Activated T-cell treated with anti-CD3 and anti-CD28 coated beads, Interleukin-2, amount 50 U/mL, for 72 hours (primary cell): Measurements from ENCODE around the gene RAB7A. TPM values are rescaled to one million over a fixed set of nuclear protein-coding genes. Genes with fewer than 3 reads are reported as not detected.

ENCODE experiments used
- ATAC-seq, 2 donors: fragments of 150-1000 bp; cut with Tn5 transposase; replicated peaks in 1 of 2; 2 replicates each; pipeline ENCODE4 v1.10.0; 2021; ENCODE audit warnings: moderate library complexity in 2 of 2, mild to moderate bottlenecking in 1 of 2
- DNase-seq, 2 donors: peaks; one replicate each; pipeline ENCODE4 v3.0.0; 2021 to 2022; ENCODE audit warnings: mixed read lengths in 1 of 2
- H3K27ac Mint-ChIP-seq: one replicate; pipeline ENCODE4 v1.8.0; 2022; ENCODE audit warnings: mild to moderate bottlenecking, moderate library complexity, mixed read lengths
- H3K27me3 Mint-ChIP-seq: one replicate; pipeline ENCODE4 v1.8.0; 2022; ENCODE audit warnings: low read depth, mixed read lengths
- H3K36me3 Mint-ChIP-seq, 2 donors: one replicate each; pipeline ENCODE4 v1.8.0; 2022; ENCODE audit warnings: mixed read lengths in 2 of 2, mild to moderate bottlenecking in 1 of 2; ENCODE audit not compliant: insufficient read depth in 2 of 2
- H3K4me1 Mint-ChIP-seq: one replicate; pipeline ENCODE4 v1.8.0; 2022; ENCODE audit warnings: low read depth, mixed read lengths
- H3K4me3 Mint-ChIP-seq, 2 donors: one replicate each; pipeline ENCODE4 v1.8.0; 2022; ENCODE audit warnings: mild to moderate bottlenecking in 2 of 2, mixed read lengths in 2 of 2, moderate library complexity in 2 of 2
- H3K9me3 Mint-ChIP-seq, 2 donors: one replicate each; pipeline ENCODE4 v1.8.0; 2022; ENCODE audit warnings: mixed read lengths in 2 of 2
- total RNA-seq, 2 donors: library from RNA; stranded (reverse); gene quantifications; one replicate each; pipeline ENCODE4 v1.2.3, GENCODE V29; 2022

The RAB7A gene
- total RNA-seq, 2 donors from 2014 or later, result 204 to 206 TPM

DNA sequence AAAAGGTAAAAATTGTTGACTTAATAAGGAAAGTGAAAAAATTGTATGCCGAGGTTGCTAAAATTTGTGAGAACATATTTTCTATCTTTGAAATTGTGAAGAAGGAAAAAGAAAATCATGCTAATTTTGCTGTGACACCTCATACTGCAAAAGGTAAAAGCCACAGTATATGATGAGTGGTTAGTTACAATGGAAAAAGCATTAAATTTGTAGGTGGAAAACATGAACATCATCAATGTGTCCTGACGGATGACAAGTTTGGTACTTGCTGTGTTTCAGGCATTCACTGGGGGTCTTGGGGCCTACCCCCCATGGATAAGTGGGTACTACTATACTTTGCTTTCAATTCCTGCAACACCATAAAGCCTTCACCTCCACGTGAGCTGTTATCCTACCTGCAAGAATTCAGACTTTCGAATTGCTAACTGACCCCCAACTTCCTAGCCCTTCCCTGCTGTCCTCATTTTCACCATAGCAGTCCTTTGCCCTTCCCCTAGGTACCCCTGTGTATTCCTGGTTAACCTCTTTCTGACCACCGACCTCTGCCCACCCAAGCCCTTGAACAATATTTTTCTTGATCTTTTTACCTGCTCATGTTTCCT is 62.4 kb downstream of the RAB7A start:
- Mint-ChIP-seq H3K27ac (peak overlapping the region; percentile 97), H3K4me1 (peaks cover 100% of the 10 kb centered on the region), H3K9me3 (no peaks in the 10 kb centered on the region), H3K27me3 (no peaks in the 10 kb centered on the region), H3K36me3 (peaks cover 0 to 5% of the 10 kb centered on the region in 2 donors), H3K4me3 (peak overlapping the region; percentile 87 to 88)
- DNase-seq (no peak), ATAC-seq (peak; percentile 71 to 75)

DNA sequence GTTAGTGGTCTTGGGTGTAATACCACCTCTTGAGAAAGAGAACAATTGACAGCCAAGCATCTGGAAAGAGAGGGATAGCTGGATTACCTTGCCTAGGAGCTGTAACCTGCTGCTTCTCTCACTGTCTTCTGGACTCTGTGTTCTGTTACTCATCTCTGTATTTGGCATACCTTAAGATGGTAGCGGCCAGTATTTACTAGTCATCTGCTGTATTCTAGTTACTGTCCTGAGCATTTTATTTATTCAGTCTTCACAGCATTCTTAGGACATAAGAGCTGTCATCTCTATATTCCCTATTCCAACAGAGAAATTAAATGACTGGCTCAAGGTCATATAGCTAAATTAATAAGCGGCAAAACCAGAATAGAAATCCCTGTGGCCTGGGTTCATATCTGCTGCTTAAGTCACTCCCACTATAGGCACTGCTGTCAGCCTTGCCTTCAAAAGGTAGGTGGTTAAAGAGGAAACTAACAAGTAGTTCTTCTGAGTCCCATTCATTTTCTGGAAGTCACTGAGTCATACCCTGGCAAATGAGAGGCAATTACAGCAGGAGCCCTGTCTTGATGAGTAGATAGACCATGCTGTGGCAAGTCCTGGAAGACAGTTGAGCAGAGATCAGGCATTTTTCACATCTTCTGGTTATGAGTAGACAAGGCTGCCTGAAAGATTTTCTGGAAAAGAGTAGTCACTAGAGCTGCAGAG is 68.2 kb downstream of the RAB7A start:
- Mint-ChIP-seq H3K4me1 (peaks cover 97% of the 10 kb centered on the region), H3K27me3 (no peaks in the 10 kb centered on the region), H3K36me3 (peaks cover 5 to 20% of the 10 kb centered on the region in 2 donors), H3K9me3 (no peaks in the 10 kb centered on the region), H3K27ac (peak overlapping the region; percentile 99), H3K4me3 (peak overlapping the region; percentile 60 to 83)
- peak; percentile 86 for ATAC-seq
- DNase-seq, result peak; percentile 52 to 68

DNA sequence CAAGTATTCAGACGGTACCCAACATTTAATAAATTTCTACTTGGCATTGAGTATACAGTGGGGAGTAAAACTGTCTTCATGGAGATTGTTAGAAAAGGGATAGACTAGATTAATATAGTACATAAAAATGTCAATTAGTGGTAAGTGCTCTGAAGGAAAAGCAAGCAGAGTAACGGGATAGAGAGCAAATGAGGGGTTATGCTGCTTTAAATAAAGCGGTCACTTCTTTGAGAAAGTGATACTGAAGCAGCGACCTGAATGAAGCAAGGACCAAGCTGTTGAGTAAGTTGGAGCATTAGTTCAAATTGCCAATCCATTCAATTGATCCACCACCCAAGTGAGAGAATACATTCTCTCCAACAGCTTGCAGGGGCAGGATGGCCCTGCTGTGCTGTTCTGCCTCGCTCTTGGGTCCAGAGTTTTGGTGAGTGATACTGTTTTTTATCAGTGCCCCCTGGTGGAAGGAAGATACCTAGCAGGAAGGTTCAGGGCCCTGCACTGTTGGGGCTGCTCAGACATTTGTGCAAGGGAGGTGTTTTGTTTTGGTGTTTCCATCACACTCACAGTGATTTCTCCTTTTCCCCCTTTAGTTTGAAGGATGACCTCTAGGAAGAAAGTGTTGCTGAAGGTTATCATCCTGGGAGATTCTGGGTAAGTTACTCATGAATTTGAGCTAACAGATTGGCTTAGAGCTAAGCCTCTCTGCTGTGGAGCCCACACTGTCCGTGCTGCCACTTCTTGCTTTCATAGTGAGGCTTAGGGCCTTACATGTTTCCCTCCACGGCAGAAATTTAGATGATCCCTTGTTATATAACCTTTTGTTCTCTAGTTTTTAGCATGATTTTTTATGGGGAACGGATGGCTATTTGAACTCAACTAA is 69.0 kb downstream of the RAB7A start:
- Mint-ChIP-seq H3K4me3 (peak overlapping the region; percentile 60 to 83), H3K36me3 (peaks cover 10 to 27% of the 10 kb centered on the region in 2 donors), H3K27me3 (no peaks in the 10 kb centered on the region), H3K27ac (peak overlapping the region; percentile 99), H3K9me3 (no peaks in the 10 kb centered on the region), H3K4me1 (peaks cover 97% of the 10 kb centered on the region)
- ATAC-seq (peak; percentile 66 to 70), DNase-seq (peak; percentile 66 to 73)

DNA sequence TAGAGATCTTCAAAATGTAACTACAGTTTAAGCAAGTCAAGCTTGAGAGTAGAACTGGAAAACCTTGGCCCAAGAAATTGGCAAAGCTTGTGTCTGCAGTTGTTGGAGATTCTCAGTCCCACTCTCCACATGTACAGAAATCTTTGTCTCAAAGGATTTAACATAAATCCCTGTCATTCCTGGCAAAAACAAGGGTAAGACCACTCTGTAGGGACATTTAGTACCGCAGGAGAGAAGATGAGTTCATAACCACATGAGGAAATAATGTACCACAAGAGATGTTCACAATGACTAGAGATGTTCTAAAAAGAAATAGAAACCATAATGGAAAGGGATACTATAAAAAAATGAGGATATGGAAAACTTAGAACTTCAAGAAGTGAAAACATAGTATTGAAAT is 73.7 kb downstream of the RAB7A start:
- Mint-ChIP-seq H3K27me3 (no peaks in the 10 kb centered on the region), H3K27ac (peak overlapping the region; percentile 99), H3K4me3 (peak overlapping the region; percentile 78 to 82), H3K4me1 (peaks cover 94% of the 10 kb centered on the region), H3K9me3 (no peaks in the 10 kb centered on the region), H3K36me3 (peaks cover 14 to 34% of the 10 kb centered on the region in 2 donors)
- peak; percentile 19 to 31 for ATAC-seq
- DNase-seq, result no peak

DNA sequence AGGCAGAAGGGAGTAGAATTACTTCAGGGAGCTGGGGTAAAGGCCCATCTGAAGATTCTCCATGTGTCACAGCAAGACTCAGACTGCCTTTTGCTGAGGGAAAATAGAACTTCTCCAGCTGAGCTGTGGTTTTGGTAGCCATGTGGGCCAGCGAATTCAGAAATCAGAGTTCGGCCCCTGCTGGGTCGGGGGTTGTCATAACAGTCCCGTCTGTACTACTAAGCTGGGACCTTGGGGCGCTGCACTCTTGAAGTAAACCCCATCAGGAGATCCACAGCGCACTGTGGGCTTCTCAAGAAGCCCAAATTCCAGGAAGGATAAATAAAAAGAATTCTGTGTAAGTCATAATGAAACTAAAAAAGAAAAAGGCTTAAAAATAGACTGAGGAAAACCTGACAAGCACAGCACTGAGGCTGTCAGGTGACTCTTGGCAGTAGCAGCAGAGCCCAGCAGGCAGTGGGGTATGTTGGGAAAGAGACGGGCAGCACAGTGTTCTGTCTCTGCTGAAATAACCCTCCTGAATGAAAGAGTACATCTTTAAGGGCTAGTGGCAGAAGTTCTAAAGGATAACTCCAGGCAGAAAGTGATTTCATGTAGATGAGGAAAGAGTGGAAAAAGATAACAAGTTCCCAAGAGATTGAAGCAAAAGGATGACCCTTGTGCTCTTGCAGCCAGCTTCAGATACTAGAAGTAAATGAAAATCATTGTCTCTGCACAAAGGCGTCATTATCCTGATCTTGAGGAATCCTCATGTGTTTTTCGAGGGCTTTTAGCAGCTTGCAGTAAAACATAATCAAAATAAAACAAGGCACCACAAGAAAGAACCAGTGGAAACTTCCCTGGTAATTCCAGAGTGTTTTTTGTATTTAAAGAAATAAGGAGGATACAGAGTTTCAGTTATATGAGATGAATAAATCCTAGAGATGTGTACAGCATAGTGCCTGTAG is 74.5 kb downstream of the RAB7A start:
- Mint-ChIP-seq H3K27ac (peak overlapping the region; percentile 99), H3K27me3 (no peaks in the 10 kb centered on the region), H3K4me3 (peak overlapping the region; percentile 78 to 82), H3K4me1 (peaks cover 95% of the 10 kb centered on the region), H3K9me3 (no peaks in the 10 kb centered on the region), H3K36me3 (peaks cover 14 to 34% of the 10 kb centered on the region in 2 donors)
- ATAC-seq (peak; percentile 45 to 53), DNase-seq (peak; percentile 62 to 66)

- no peaks in the 10 kb centered on the region for H3K27me3 Mint-ChIP-seq
- peaks cover 97% of the 10 kb centered on the region for H3K4me1 Mint-ChIP-seq
- H3K4me3 Mint-ChIP-seq, result peak overlapping the region; percentile 78 to 82
Measured at GRCh38 chr3:128801779-128802380, 75.9 kb downstream of the RAB7A start.

GRCh38 chr3:128803307-128803706 is 77.3 kb downstream of the RAB7A start:
- H3K36me3 Mint-ChIP-seq, result peaks cover 19 to 33% of the 10 kb centered on the region in 2 donors
- H3K4me3 Mint-ChIP-seq, result peak overlapping the region; percentile 36 to 80
- ATAC-seq (peak; percentile 36 to 37), DNase-seq (peak; percentile 20 to 25)
- H3K27ac Mint-ChIP-seq, result peak overlapping the region; percentile 94
- no peaks in the 10 kb centered on the region for H3K27me3 Mint-ChIP-seq
- H3K9me3 Mint-ChIP-seq, result no peaks in the 10 kb centered on the region
- H3K4me1 Mint-ChIP-seq, result peaks cover 94% of the 10 kb centered on the region

More at GRCh38 chr3:128801779-128802380, 75.9 kb downstream of the RAB7A start:
- Mint-ChIP-seq H3K27ac (peak overlapping the region; percentile 99), H3K9me3 (no peaks in the 10 kb centered on the region), H3K36me3 (peaks cover 20 to 34% of the 10 kb centered on the region in 2 donors)
- ATAC-seq (no peak), DNase-seq (no peak)

GRCh38 chr3:128804017-128804810 is 78.2 kb downstream of the RAB7A start:
- DNase-seq, result peak; percentile 77 to 81
- peak overlapping the region; percentile 36 to 84 for H3K4me3 Mint-ChIP-seq
- no peaks in the 10 kb centered on the region for H3K27me3 Mint-ChIP-seq
- H3K4me1 Mint-ChIP-seq, result peaks cover 90% of the 10 kb centered on the region
- peak; percentile 87 to 88 for ATAC-seq
- H3K27ac Mint-ChIP-seq, result peak overlapping the region; percentile 94
- peaks cover 16 to 32% of the 10 kb centered on the region in 2 donors for H3K36me3 Mint-ChIP-seq
- no peaks in the 10 kb centered on the region for H3K9me3 Mint-ChIP-seq

GRCh38 chr3:128804811-128805155 is 78.8 kb downstream of the RAB7A start:
- no peaks in the 10 kb centered on the region for H3K27me3 Mint-ChIP-seq
- ATAC-seq (no peak), DNase-seq (no peak)
- peaks cover 15 to 31% of the 10 kb centered on the region in 2 donors for H3K36me3 Mint-ChIP-seq
- peak overlapping the region; percentile 36 to 84 for H3K4me3 Mint-ChIP-seq
- H3K9me3 Mint-ChIP-seq, result no peaks in the 10 kb centered on the region
- H3K4me1 Mint-ChIP-seq, result peaks cover 88% of the 10 kb centered on the region
- H3K27ac Mint-ChIP-seq, result peak overlapping the region; percentile 94

DNA sequence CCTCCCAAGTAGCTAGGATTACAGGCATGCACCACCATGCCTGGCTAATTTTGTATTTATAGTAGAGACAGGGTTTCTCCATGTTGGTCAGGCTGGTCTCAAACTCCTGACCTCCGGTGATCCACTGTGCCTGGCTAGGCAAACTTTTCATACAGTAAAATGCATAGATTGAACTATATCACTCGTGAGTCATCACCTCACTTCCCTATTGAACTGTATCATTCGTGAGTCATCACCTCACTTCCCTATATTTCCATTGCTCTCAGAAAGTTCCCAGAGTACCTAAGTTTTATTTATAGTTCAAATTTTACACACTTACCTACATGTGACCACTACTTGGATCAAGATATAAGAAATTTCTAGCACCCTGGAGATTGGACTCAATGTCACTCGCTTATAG is 79.8 kb downstream of the RAB7A start:
- Mint-ChIP-seq H3K27ac (peak overlapping the region; percentile 94), H3K9me3 (no peaks in the 10 kb centered on the region), H3K4me3 (peak overlapping the region; percentile 36 to 84), H3K27me3 (no peaks in the 10 kb centered on the region), H3K4me1 (peaks cover 83% of the 10 kb centered on the region), H3K36me3 (peaks cover 14 to 30% of the 10 kb centered on the region in 2 donors)
- no peak for ATAC-seq
- DNase-seq, result no peak

- DNase-seq (no peak), ATAC-seq (no peak)
- H3K9me3 Mint-ChIP-seq, result no peaks in the 10 kb centered on the region
- H3K4me1 Mint-ChIP-seq, result peaks cover 74% of the 10 kb centered on the region
- H3K4me3 Mint-ChIP-seq, result peak overlapping the region in 1 of 2 donors; percentile 5
- H3K27me3 Mint-ChIP-seq, result no peaks in the 10 kb centered on the region
- peak overlapping the region; percentile 94 for H3K27ac Mint-ChIP-seq
- H3K36me3 Mint-ChIP-seq, result peaks cover 14 to 34% of the 10 kb centered on the region in 2 donors
Measured at GRCh38 chr3:128806588-128806987, 80.6 kb downstream of the RAB7A start.
